RCC 7860 (cell line): ENCODE measurements around the gene PAQR4.
"Not testable (repeated sequence)": the region's sequence is repeated elsewhere in the genome, so short reads cannot be mapped to it uniquely, and the experiment has no call there.

ENCODE experiments used
- DNase-seq: peaks from one replicate; pipeline ENCODE4 v3.0.0-alpha.2; 2015; ENCODE audit warnings: low spot score
- FAIRE-seq: peaks from 2 replicates; lab custom pipeline; 2012; peaks lifted over from hg19 to GRCh38; lab: Jason Lieb, UNC

The PAQR4 gene

GRCh38 chr16:2942045-2942444 lies 27.1 kb upstream of the PAQR4 start:
- DNase-seq (no peak), FAIRE-seq (no peak)

DNA sequence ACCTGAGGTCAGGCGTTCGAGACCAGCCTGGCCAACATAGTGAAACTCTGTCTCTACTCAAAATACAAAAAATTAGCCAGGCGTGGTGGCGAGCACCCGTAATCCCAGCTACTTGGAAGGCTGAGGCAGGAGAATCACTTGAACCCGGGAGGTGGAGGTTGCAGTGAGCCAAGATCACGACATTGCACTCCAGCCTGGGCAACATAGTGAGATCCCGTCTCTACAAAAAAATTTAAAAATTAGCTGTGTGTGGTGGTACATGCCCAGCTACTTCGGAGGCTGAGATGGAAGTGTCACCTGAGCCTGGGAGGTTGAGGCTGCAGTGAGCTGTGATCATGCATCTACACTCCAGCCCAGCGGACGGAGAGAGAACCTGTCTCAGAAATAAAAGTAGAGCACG lies 25.4 kb upstream of the PAQR4 start:
- not testable (repeated sequence) for FAIRE-seq, DNase-seq

- FAIRE-seq (no peak), DNase-seq (no peak)
These were observed 22.5 kb upstream of the PAQR4 start for GRCh38 chr16:2946649-2947048.

- FAIRE-seq, result no peak
These were observed 20.1 kb upstream of the PAQR4 start for GRCh38 chr16:2948807-2949704.

DNA sequence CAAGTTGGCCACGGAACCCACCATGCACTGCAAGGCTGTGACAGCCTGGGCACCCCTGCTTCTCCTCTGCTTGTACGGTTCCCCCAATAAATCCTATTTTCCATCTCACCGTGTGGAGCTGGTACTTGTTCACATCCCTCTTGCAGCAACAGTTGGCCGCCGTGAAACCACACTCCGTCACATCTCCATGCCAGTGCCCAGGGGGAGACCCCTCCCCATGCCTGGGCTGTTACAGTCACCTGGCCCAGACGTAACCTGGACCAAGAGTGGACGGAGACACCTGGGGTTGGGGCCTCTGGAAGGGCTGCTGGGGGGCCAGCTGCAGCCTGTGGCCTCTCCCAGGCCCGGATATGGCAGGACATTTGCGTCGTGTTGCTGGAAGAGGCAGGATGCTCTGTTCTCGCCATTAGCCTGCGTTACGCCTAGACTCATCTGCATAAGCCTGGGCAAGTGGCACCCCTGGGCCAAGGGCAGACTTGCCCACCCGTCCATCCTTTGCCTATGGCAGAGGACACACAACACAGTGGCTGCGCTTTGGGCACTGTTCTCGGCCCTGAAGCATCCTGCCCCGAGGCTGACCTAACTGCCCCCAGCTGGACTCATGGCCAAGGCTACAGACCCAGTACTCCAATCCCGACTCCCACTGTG lies 19.3 kb upstream of the PAQR4 start:
- no peak for FAIRE-seq
- no peak for DNase-seq

More at GRCh38 chr16:2948807-2949704, 20.1 kb upstream of the PAQR4 start:
- no peak for DNase-seq

GRCh38 chr16:2950353-2950724 lies 18.8 kb upstream of the PAQR4 start:
- DNase-seq (no peak), FAIRE-seq (no peak)

DNA sequence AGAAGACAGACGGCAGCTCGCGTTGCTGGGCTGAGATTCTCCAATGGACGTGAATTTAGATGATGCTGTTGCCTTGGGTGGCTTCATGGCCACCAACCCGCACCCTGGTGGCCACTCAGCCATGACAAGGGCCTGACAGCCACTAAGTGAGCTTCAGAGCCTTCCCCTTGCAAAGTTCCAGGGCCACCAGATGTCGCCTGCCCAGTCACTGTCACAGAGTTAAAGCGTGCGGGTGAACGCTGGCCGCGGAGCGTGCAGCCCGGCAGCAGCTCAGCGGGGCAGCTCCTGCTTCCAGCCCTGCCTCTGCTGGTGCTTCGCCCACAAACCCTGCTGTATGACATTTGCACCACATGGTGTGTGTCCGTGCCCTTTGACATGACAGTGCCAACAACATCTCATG lies 18.4 kb upstream of the PAQR4 start:
- FAIRE-seq, result no peak
- DNase-seq, result no peak

- DNase-seq (no peak), FAIRE-seq (no peak)
These were observed 16.5 kb upstream of the PAQR4 start for GRCh38 chr16:2952679-2953078.

DNA sequence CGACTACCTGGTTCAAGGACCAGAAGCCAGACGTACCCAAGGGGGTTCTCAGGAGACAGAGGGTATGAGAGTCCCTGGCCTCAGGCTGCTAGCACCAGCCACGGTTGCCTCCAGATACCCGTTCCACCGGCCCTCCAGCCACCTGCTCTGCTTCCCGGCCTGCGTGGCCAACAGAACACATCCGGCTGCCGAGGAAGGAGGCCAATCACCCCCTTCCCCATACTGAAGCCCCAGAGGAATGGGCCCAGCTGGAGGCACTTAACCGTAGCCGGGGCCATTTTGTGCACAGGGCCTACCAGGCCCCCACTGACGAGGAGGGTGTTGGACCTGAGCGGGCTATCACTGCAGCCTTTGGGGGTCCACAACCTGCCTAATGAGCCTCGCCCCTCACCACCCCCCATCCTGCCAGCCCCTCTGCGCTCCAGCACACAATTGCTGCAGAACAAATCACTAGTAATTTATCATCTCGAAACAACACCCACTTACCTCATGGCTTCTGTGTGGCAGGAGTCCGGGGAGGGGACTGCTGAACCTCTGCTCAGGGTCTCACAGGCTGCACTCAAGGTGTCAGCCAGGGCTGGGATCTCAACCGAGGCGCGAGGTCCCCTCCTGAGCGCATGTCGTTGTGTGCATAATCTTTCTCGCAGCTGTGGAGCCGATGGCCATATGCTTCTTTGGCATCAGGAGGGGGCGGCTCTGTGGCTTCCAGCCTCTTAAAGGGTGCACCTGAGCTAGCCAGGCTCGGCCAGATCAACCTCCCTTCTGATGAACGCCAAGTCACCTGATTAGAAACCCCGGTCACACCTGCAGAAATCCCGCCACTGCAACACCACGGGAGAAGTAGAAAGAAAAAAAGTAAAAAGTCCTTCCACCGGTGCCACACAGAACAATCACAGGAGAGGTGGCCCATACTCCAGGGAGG lies 15.2 kb upstream of the PAQR4 start:
- FAIRE-seq, result no peak
- DNase-seq, result no peak

DNA sequence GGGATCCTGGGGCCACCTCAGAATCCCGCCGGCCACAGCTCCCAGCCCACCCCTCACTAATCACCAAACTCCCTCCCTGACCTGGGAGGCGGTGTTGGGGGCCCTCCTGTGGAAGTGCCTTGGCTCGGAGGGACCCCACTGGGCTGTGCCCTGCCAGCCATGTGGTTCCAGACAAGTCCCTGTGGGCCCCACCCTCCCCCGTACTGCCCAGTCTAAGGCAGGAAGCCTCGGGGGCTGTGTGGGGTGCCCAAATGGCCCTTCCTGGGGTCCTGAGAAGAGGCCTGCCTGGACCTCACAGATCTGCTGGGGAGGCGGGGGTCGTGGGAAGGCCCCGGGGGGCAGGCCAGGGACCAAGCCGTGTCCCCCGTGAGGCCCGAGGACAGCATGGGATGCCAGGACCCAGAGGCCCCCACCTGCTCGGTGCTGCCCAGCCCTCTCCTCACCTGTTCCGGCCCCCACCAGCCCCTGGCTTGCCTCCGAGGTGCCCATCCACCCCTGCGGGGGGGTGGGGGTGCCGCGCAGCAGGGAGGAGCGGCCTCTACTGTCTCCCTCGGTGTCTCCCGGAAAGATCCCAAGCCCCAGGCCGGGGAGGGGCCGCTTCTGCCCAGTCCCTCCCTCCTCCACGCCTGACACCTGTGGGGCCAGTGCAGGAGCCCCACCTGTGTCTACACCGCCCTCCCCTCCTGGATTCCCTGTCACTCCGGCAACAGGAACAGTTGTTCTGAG lies 14.3 kb upstream of the PAQR4 start:
- DNase-seq (no peak), FAIRE-seq (no peak)

DNA sequence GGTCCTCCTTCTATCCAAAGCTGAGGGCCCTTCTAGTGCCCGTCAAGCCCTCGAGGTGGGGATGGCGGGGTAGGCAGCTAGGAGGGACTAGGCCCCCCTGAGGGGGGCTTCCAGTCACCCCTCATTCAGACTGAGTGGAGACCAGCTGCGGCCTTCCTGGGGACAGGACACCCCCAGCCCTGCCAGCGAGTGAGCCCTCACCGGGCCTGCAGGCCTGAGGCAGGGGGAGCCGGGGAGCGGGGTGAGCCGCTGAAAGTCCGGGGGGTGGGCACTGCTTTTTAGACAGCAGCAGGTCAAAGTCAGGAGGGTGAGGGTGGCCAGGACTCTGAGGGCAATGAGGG lies 13.7 kb upstream of the PAQR4 start:
- FAIRE-seq, result no peak
- no peak for DNase-seq

DNA sequence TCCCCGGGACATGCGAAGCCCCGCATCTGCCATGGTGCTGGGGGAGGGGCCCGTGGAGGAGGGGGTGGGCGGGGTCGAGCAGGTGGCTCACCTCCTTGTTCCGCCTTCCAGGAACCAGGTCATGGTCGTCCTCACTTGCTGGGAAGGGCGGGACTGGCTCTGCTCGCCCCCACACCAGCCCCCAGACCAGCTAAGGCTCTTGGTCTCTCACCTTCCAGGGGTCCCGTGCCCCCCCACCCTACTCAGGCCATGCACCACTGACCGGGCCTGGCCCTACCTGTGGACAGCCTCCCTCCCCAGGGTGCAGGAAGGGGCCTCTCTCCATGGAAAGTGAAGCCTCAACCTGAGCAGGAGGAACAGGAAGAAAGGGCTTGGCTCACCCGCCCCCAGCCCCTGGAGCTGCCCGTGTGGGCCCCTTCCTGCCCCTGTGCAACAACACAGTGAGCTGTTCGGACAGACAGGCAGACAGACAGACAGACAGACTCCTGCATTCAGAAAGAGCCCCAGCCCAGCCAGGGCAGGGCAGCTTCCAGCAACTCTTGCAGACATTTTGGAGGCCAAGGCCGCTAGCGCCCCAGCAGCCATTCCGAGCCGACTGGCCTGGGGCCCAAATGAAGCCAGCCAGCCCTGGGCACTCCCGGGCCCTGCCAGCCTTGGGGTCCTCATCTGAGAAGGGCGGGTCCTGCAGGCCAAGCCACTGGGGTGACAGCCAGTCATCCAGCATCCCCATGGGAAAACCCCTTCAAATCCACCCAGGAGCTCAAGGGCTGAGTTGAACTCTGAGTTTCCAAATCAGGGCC lies 13.2 kb upstream of the PAQR4 start:
- DNase-seq (no peak), FAIRE-seq (no peak)

GRCh38 chr16:2956579-2956956 lies 12.6 kb upstream of the PAQR4 start:
- FAIRE-seq (no peak), DNase-seq (no peak)

DNA sequence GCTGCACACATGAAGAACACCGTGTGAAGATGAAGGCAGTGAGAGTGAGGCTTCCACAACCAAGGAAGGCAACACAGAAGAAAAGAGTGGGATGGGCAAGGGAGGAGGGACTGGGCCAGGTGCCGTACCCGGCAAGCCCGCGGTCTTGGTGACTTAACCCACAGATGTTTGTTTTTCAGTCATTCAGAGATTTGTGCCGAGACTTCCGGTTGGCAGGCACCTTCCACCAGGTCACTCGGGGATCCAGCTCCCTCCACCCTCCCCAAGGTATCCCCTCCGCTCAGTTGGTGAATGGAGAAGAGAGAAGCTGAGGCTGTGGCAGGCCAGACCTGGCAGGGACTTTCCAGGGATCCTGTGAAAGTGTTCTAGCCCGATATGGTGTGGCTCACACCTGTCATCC lies 9.9 kb upstream of the PAQR4 start:
- FAIRE-seq (no peak), DNase-seq (no peak)

DNA sequence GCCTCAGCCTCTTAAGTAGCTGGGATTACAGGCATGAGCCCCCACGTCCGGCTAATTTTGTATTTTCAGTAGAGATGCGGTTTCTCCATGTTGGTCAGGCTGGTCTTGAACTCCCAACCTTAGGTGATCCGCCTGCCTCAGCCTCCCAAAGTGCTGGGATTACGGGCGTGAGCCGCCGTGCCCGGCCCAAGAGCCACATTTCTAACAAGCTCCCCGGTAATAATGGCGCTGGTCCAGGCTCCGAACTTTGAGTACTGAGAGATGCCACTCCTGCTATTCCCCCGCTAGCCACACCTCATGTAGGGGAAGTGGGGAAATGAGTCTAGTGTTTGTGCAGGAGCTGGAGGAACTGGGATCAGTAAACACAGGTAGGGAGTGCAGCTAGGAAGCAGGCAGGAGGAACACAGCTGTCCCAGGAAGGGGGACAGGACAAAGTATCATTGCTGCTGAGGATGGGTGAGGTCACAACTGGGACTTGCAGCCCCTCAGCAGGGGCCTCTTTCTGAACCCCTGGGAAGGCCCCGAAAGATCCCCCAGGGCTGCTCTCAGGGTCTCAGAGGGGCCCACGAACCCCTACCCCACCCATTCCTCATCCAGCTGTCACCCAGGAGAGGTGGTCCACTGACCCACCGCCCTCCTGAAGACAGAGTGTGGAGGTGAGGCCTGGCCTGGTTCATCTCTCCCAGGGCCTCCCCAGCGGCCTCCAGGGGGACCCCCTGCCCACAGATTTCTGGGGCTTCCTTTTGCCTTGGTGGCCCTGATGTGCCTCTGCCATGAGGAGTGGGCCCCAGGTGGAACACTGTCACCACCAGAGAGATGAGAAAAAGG lies 8.8 kb upstream of the PAQR4 start:
- DNase-seq (no peak), FAIRE-seq (no peak)

DNA sequence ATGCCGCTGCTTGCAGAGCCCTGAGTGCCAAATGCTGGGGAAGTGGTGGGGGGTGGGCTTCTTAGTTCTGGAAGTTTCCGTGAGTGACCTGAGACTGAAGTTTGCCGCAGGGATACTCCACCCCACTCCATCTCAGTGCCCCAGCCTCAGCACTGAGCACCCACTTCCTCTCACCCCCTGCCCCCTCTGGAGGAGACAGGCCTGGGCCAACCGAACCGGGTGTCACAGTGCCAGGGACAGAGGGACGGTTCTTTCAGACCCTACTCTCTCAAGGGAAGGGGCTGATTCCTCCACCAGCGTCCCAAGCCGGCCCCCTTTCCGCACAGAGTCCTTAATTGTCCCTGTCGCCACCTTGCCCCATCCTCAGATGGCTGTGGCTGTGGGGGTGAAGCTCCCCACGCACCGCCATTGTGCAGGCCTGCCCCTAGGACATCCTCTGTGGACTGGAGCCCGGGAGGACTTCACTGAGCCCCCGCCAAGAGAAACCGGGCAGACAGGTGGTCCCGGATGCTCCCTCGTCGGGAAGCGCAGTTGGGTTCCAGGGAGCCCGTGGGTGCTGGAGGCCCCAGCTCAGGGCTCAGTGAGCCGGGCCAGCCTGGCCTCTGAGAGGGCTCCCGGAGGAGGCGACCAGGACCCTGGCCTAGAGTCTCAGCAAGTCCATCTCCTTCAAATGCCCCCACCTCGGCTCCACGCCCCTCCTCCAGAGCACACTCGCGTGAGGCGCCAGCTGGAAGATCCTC lies 6.6 kb upstream of the PAQR4 start:
- DNase-seq (no peak), FAIRE-seq (no peak)

- DNase-seq (no peak), FAIRE-seq (no peak)
These were observed 6.0 kb upstream of the PAQR4 start for GRCh38 chr16:2963074-2963722.
